BJ (cell line): ENCODE results near the gene QTRT2. TPM values are rescaled to one million over a fixed set of nuclear protein-coding genes. Genes with fewer than 3 reads are reported as not detected.

Experiments
- CTCF ChIA-PET: fragments of 350-600 bp; formaldehyde crosslinking; extraction: SDS; loops from one replicate; lab custom pipeline; 2021; ENCODE audit warnings: antibody characterized with exemption, inconsistent platforms; lab: Yijun Ruan, JAX
- POLR2A ChIA-PET: fragments of 300-600 bp; sonication (Branson Sonifier 250); formaldehyde crosslinking; extraction: SDS; loops from one replicate; lab custom pipeline; 2021; ENCODE audit warnings: antibody characterized with exemption; lab: Charles Lee
- DNase-seq: peaks from one replicate; pipeline ENCODE4 v3.0.0-alpha.2; 2011; ENCODE audit warnings: low read depth
- H3K27me3 ChIP-seq: 2 replicates; pipeline ENCODE4 v1.6.0; 2011; ENCODE audit warnings: low read length; ENCODE audit not compliant: control insufficient read depth, insufficient read depth
- H3K36me3 ChIP-seq: 2 replicates; pipeline ENCODE4 v1.5.1; 2011; ENCODE audit warnings: low read length; ENCODE audit not compliant: control insufficient read depth, insufficient read depth
- H3K4me3 ChIP-seq: 2 replicates; pipeline ENCODE4 v1.5.1; 2011; ENCODE audit warnings: low read depth, mild to moderate bottlenecking, control low read depth, low read length
- CTCF ChIP-seq: IDR thresholded peaks from 2 replicates; pipeline ENCODE4 v1.5.1; 2011; ENCODE audit warnings: low read depth, mild to moderate bottlenecking, control low read depth, inconsistent platforms, low read length, moderate library complexity; ENCODE audit not compliant: insufficient read depth
- polyA plus RNA-seq: library from polyadenylated mRNA; depleted of rRNA; stranded (reverse); fragments of >200 nt; gene quantifications from 2 replicates; pipeline ENCODE4 v1.2.3, GENCODE V29; 2011

QTRT2 gene
- polyA plus RNA-seq, 1 experiment = 5.3 TPM

GRCh38 chr3:114071786-114072185, 15.2 kb downstream of the QTRT2 start:
- no peak overlapping the region for H3K4me3 ChIP-seq
- ChIA-PET POLR2A (no interaction called here), CTCF (interaction anchor here (0.6 kb wide), 1 partner anchor 298 kb away, joined by 3 read pairs; no protein-coding TSS in a partner anchor)
- peaks cover 5% of the 10 kb centered on the region; the same call in 1 of the 2 replicates for H3K36me3 ChIP-seq
- no peak for TF ChIP-seq CTCF
- no peak for DNase-seq
- H3K27me3 ChIP-seq = no peaks in the 10 kb centered on the region

- no peak for TF ChIP-seq CTCF
- CTCF ChIA-PET = no interaction called here
- no peak overlapping the region for H3K4me3 ChIP-seq
- DNase-seq = no peak
- H3K27me3 ChIP-seq = no peaks in the 10 kb centered on the region
- H3K36me3 ChIP-seq = peaks cover 3% of the 10 kb centered on the region
- POLR2A ChIA-PET = no interaction called here
Observed at GRCh38 chr3:114076711-114077110, 20.2 kb downstream of the QTRT2 start.

- Histone ChIP-seq H3K4me3 (no peak overlapping the region), H3K36me3 (peaks cover 3% of the 10 kb centered on the region), H3K27me3 (no peaks in the 10 kb centered on the region)
- CTCF ChIA-PET = no interaction called here
- peak; percentile 9 for DNase-seq
- POLR2A ChIA-PET = interaction anchor here (0.7 kb wide), 1 partner anchor 1687 kb away, joined by 9 read pairs; no protein-coding TSS in a partner anchor
- TF ChIP-seq CTCF = no peak
Observed at GRCh38 chr3:114078126-114078525, 21.6 kb downstream of the QTRT2 start.

GRCh38 chr3:114079761-114080160, 23.2 kb downstream of the QTRT2 start:
- DNase-seq = no peak
- TF ChIP-seq CTCF = no peak
- ChIA-PET POLR2A (no interaction called here), CTCF (interaction anchor here (1.1 kb wide), 1 partner anchor 13 kb away, joined by 3 read pairs; no protein-coding TSS in a partner anchor)
- no peaks in the 10 kb centered on the region for H3K27me3 ChIP-seq
- H3K4me3 ChIP-seq = no peak overlapping the region
- H3K36me3 ChIP-seq = peaks cover 3% of the 10 kb centered on the region

- H3K36me3 ChIP-seq = peaks cover 3% of the 10 kb centered on the region
- no peak for DNase-seq
- CTCF ChIA-PET = interaction anchor here (1.1 kb wide), 1 partner anchor 13 kb away, joined by 3 read pairs; no protein-coding TSS in a partner anchor
- no peaks in the 10 kb centered on the region for H3K27me3 ChIP-seq
- POLR2A ChIA-PET = no interaction called here
- H3K4me3 ChIP-seq = no peak overlapping the region
- no peak for TF ChIP-seq CTCF
Observed at GRCh38 chr3:114080201-114080600, 23.7 kb downstream of the QTRT2 start.
